A673 (cell line): ENCODE data around the gene GPHA2.

Source experiments
- EZH2 ChIP-seq: fragments of 200-600 bp; sonication (generic); IDR thresholded peaks from 2 replicates; pipeline ENCODE4 v1.6.1; 2017; ENCODE audit warnings: borderline replicate concordance, low read depth, mild to moderate bottlenecking, mixed read lengths, antibody characterized with exemption, low read length; ENCODE audit not compliant: poor library complexity, severe bottlenecking
- TF ChIP-seq, protein P1 (sequence below): fragments of 300-800, 200-600 bp; sonication (generic); conservative IDR thresholded peaks from 2 replicates; pipeline ENCODE4 v1.5.1; 2017; ENCODE audit warnings: low read depth, mild to moderate bottlenecking, antibody characterized with exemption, low read length, moderate library complexity, mixed read lengths

DNA sequence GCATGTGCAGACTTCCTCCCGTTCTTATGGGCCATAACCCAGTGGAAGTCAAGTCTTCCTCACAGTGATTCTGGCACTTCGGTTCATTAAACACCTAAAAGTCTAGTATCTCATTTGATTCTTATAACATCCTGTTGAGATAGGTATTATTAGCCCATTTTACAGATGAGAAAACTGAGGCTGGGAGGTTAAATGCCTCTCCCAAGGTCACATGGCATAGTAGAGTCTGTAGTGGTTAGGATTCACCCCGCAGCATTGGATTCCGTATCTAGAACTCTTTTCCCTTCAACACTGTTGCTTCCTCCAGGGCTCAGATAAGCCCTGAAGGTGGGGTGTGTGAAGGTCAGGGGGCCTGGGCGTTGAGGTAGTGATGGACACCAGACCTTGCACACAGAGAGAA, 3.4 kb downstream of the GPHA2 start:
- TF ChIP-seq, protein P1, sequence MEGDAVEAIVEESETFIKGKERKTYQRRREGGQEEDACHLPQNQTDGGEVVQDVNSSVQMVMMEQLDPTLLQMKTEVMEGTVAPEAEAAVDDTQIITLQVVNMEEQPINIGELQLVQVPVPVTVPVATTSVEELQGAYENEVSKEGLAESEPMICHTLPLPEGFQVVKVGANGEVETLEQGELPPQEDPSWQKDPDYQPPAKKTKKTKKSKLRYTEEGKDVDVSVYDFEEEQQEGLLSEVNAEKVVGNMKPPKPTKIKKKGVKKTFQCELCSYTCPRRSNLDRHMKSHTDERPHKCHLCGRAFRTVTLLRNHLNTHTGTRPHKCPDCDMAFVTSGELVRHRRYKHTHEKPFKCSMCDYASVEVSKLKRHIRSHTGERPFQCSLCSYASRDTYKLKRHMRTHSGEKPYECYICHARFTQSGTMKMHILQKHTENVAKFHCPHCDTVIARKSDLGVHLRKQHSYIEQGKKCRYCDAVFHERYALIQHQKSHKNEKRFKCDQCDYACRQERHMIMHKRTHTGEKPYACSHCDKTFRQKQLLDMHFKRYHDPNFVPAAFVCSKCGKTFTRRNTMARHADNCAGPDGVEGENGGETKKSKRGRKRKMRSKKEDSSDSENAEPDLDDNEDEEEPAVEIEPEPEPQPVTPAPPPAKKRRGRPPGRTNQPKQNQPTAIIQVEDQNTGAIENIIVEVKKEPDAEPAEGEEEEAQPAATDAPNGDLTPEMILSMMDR, result no peak
- TF ChIP-seq EZH2, result no peak
